Astrocyte of the spinal cord (primary cell): Measurements from ENCODE around the gene ATOX1.

Experiments used
- DNase-seq: peaks from one replicate; pipeline ENCODE4 v3.0.0; 2011; ENCODE audit warnings: low read depth, low spot score
- H3K4me3 ChIP-seq: 2 replicates; pipeline ENCODE4 v1.5.1; 2011; ENCODE audit warnings: low read depth, mild to moderate bottlenecking, low read length, moderate library complexity
- in situ Hi-C: cut with HindIII; loops from 2 replicates; pipeline ENCODE4 v1.10.0; 2017; ENCODE audit warnings: low sequenced_read_pairs
- TF ChIP-seq, protein P1 (sequence below): IDR thresholded peaks from 2 replicates; pipeline ENCODE4 v1.5.1; 2012; ENCODE audit warnings: low read depth, mild to moderate bottlenecking, low read length, inconsistent platforms

Gene ATOX1

DNA sequence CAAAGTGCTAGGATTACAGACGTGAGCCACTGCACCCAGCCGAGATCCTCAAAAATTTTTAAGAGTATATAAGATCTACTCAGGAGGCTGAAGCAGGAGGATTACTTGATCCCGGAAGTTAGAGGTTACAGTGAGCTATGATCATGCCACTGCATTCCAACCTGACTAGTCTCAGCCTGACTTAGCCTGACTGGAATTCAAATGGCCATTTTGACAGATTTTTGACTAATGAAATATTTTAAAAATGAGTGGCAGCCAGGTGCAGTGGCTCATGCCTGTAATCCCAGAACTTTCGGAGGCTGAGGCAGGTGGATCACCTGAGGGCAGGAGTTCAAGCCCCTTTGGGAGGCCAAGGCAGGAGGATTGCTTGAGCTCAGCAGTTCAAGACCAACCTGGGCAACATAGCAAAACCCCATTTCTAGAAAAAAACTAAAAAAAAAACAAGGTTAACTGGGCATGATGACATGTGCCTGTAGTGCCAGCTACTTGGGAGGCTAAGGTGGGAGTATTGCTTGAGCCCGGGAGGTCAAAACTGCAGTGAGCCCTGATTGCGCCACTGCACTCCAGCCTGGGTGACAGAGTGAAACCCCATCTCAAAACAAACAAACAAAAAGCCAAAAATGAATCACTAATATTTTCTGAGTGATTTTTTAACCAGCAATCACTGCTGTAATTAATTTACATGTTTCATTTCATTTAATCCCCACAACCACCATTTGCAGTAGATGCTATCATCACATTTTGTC is 16.6 kb downstream of the ATOX1 start:
- peak; percentile 65 for DNase-seq
- no peak overlapping the region for H3K4me3 ChIP-seq
- TF ChIP-seq, protein P1, sequence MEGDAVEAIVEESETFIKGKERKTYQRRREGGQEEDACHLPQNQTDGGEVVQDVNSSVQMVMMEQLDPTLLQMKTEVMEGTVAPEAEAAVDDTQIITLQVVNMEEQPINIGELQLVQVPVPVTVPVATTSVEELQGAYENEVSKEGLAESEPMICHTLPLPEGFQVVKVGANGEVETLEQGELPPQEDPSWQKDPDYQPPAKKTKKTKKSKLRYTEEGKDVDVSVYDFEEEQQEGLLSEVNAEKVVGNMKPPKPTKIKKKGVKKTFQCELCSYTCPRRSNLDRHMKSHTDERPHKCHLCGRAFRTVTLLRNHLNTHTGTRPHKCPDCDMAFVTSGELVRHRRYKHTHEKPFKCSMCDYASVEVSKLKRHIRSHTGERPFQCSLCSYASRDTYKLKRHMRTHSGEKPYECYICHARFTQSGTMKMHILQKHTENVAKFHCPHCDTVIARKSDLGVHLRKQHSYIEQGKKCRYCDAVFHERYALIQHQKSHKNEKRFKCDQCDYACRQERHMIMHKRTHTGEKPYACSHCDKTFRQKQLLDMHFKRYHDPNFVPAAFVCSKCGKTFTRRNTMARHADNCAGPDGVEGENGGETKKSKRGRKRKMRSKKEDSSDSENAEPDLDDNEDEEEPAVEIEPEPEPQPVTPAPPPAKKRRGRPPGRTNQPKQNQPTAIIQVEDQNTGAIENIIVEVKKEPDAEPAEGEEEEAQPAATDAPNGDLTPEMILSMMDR: no peak
- in situ Hi-C loops: no loop called here

DNA sequence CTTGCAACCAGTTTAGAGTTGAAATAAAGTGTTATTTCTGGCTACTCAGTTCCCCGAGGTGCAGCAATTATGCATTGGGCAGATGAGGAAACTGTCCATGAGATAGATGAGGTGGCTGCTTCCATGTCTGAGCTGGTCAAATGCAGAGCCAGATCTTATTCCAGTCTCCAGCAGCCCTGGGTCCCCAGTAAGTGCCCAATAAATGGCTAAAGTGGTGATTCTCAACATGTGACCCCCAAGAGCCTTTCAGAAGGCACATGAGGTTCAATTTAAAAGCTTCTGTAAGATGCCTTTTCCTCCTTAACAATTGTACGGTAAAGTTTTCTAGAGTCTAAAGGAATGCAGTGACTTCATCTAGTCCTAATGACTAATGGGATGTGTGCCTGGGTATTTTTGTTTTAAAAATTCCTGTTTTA is 17.5 kb downstream of the ATOX1 start:
- DNase-seq: peak; percentile 77
- in situ Hi-C loops: no loop called here
- no peak overlapping the region for H3K4me3 ChIP-seq
- TF ChIP-seq, protein P1: no peak

DNA sequence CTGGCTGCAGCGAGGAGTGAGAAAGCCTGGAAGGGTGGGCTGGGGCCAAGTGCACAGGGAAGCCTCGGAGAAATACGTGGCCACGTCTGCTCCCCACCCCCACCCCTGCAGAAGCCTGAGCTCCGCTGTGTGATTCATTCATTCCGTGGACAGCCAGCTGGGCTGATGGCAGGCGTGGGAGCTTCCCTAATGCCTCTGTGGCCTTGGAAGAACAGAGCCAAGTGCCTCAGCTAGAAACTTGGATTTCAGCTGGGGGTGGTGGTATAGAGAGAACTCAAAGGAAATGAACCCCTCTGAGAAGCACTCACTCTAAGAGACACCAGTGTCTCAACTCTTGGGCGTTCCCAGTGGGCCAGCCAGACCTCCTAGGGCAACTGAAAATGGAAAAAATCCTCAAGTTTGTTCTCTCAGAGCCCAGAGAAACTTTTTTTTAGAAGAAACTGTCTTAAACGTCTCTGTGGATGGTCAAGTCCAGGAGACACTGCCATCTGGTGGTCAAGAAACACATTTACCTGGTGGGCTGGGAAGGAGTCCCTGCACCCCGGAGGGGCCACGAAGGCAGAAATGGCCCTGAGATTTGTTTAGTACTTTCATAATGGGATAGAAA is 18.0 kb downstream of the ATOX1 start:
- H3K4me3 ChIP-seq: no peak overlapping the region
- TF ChIP-seq, protein P1: peak; percentile 78
- in situ Hi-C loops: no loop called here
- peak; percentile 97 for DNase-seq

DNA sequence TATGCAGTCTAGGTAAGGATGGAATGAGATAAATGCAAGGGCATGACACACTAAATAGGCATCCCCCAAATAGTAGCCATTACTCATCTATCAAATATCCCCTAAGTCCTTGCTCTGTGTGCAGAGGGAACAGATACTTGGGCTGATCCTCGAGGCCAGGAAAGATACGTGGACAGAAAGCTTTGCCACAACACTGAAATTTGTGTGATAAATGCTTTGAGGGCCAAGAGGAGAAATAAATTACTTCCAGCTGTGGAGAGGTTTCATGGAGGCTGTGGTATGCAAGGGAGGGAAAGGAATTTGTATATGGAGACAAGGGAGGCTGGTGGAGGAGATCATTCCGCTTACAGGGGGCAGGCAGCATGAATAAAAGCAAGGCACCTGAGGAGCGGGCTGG is 18.5 kb downstream of the ATOX1 start:
- TF ChIP-seq, protein P1: no peak
- no peak overlapping the region for H3K4me3 ChIP-seq
- DNase-seq: peak; percentile 92
- in situ Hi-C loops: no loop called here

DNA sequence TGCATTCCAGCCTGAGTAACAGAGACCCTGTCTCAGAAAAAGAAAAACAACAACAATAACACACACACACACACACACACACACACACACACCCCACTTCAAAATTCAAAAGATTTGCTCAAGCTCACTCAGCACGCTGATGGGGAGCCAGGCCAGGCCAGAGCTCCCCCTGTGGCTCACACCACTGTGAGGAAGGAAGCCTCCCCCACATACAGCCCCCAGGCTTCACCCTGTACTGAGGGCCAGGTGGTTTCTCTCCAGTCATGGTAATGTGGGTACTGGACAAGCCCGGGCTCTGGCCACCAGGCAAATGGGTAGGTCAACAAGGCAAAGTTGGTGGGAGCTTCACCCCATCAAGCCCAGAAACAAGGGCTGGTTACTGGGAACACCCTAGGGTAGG is 19.0 kb downstream of the ATOX1 start:
- no peak overlapping the region for H3K4me3 ChIP-seq
- peak; percentile 28 for DNase-seq
- in situ Hi-C loops: no loop called here
- TF ChIP-seq, protein P1: no peak

DNA sequence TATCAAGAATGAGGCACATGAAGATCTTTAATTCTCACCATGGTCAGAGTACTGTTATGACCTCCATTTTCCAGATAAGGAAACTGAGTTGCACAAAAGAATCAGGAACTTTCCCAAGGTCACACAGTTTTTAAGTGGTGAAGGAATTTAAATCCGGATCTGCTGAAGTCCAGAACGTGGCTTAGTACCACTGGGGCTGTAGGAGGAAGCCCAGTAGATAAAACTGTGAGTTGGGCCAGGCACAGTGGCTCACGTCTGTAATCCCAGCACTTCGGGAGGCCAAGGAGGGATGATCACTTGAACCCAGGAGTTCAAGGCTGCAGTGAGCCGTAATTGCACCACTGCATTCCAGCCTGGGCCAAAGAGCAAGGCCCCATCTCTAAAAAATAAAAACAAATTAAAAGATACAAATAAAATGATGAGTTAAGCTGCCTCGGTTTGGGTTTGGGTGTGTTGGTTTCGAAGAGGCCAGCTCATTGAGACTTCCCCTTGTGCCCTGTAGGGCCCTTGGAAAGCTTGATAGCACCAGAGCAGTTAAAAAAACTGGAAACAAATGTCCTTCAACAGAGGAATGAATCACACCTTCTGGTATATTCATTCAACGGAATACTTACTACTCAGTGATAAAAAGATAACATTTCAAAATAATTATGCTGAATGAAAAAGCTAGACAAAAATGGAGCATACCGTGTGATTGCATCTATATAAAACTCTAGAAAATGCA is 20.1 kb downstream of the ATOX1 start:
- TF ChIP-seq, protein P1: no peak
- in situ Hi-C loops: no loop called here
- no peak overlapping the region for H3K4me3 ChIP-seq
- DNase-seq: no peak
